ENCODE data around the gene SETDB2.

DNA sequence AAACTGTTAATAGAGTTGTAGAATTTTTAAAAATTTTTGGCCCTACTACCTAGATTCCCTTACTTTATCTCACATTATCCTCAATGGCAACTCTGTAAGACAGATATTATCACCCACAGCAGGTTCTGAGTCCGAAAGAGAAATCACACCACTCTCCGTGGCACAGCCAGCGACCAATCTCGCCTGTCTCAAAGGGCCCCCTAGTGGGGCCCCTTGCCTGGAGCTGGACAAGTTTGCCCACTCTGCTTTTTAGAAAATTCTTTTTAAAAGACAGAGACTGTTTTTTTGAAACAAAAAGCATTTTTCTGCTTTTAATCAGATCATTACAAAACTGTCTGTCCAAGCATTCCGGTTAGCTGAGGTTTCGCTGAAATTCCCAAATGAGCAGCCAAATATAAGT is 73.4 kb downstream of the SETDB2 start:
- no peak for TF ChIP-seq CEBPB (IDR thresholded peaks at IDR 0.05; ENCODE audit: low read depth, low read length)
- no peak for TF ChIP-seq MAZ (IDR thresholded peaks at IDR 0.05; ENCODE audit: borderline replicate concordance, low read depth, low read length)
- no peak for TF ChIP-seq FOS (IDR thresholded peaks at IDR 0.05; ENCODE audit: low read depth, low read length)
- no peak for TF ChIP-seq BHLHE40 (IDR thresholded peaks at IDR 0.05; ENCODE audit: low read depth, low read length)
- peak; percentile 47 for TF ChIP-seq RAD21 (IDR thresholded peaks at IDR 0.05; ENCODE audit: low read length)
- TF ChIP-seq, protein P1, sequence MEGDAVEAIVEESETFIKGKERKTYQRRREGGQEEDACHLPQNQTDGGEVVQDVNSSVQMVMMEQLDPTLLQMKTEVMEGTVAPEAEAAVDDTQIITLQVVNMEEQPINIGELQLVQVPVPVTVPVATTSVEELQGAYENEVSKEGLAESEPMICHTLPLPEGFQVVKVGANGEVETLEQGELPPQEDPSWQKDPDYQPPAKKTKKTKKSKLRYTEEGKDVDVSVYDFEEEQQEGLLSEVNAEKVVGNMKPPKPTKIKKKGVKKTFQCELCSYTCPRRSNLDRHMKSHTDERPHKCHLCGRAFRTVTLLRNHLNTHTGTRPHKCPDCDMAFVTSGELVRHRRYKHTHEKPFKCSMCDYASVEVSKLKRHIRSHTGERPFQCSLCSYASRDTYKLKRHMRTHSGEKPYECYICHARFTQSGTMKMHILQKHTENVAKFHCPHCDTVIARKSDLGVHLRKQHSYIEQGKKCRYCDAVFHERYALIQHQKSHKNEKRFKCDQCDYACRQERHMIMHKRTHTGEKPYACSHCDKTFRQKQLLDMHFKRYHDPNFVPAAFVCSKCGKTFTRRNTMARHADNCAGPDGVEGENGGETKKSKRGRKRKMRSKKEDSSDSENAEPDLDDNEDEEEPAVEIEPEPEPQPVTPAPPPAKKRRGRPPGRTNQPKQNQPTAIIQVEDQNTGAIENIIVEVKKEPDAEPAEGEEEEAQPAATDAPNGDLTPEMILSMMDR (conservative IDR thresholded peaks at IDR 0.05; ENCODE audit: low read depth, low read length): peak; percentile 38
- TF ChIP-seq POLR2A (IDR thresholded peaks at IDR 0.05; ENCODE audit: low read depth, low read length): no peak
- TF ChIP-seq MAFK (IDR thresholded peaks at IDR 0.05; ENCODE audit: low read depth, low read length): no peak

All from IMR-90 (cell line).